ENCODE results near the gene MICAL2.

Gene MICAL2

GRCh38 chr11:12117611-12118010, 7.2 kb downstream of the MICAL2 start:
- DNase-seq (ENCODE audit: low read depth, low spot score): no peak

GRCh38 chr11:12118949-12119348, 8.6 kb downstream of the MICAL2 start:
- no peak for DNase-seq (ENCODE audit: low read depth, low spot score)

GRCh38 chr11:12119502-12119901, 9.1 kb downstream of the MICAL2 start:
- no peak for DNase-seq (ENCODE audit: low read depth, low spot score)

- DNase-seq (ENCODE audit: low read depth, low spot score): no peak
These were observed 9.9 kb downstream of the MICAL2 start for GRCh38 chr11:12120031-12121008.

GRCh38 chr11:12121011-12121410, 10.6 kb downstream of the MICAL2 start:
- no peak for DNase-seq (ENCODE audit: low read depth, low spot score)

- no peak for DNase-seq (ENCODE audit: low read depth, low spot score)
These were observed 11.1 kb downstream of the MICAL2 start for GRCh38 chr11:12121517-12121916.

DNA sequence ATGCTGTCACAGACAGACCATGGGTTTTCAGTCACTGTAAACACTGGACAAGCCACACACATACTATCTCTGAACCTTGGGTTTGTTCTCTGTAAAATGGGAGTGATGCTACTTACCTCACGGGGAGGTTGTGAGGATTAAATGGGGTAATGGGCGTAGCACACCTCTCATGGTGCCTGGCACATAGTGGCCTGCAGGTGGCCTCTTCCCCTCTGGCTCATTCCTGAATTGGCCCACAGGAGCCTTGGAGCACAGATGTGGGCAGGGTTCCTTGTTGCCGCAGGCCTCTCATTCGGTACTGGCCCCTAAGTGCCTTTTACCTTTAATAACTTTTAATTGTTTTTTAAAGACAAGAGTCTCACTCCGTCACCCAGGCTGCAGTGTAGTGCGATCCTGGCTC, 11.7 kb downstream of the MICAL2 start:
- no peak for DNase-seq (ENCODE audit: low read depth, low spot score)

- DNase-seq (ENCODE audit: low read depth, low spot score): no peak
These were observed 12.9 kb downstream of the MICAL2 start for GRCh38 chr11:12123273-12123672.

DNA sequence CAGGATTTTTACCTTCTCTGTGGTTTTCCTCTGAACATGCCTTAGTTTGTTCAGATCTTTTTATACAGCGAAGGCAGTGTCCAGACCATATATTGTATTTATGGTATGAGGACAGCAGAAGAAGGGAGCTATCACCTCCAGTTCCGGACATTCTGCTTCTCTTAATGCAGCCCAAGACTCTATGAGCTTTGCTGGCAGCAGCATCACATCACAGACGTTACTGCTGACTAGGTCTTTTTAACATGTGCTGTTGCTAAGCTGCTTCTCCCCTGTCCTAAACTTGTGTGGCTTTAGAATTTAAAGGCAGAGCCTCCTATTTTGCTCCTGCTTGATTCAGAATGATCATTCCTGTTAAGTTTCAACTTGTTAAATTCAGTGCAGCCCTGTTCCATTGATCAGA, 13.4 kb downstream of the MICAL2 start:
- no peak for DNase-seq (ENCODE audit: low read depth, low spot score)

- no peak for DNase-seq (ENCODE audit: low read depth, low spot score)
These were observed 13.9 kb downstream of the MICAL2 start for GRCh38 chr11:12124306-12124705.

DNA sequence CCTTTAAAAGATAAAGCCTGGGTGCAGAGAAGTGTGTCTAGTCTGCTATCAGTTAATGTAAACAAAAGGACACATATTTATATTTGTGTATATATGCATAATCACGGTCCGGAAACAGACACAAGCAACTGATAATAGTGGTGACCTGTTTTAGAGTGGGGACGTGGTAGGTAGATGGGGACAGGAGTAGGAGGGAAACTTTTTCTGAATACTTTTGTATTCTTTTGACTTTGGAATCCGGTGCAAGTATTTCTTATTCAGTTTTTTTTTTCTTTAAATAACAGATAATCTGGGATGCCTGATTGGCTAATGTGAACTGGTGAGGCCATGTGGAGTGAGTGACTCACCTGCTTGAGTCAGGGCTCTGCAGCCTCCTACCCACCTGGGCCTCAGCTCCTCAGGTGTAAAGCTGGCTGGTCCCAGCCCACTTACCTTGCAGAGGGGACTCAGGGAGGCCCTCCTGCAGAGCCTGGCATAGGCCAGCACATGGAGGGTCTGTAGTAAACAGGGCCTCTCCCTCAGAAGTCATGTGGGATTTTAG, 15.3 kb downstream of the MICAL2 start:
- no peak for DNase-seq (ENCODE audit: low read depth, low spot score)

GRCh38 chr11:12126344-12127019, 16.1 kb downstream of the MICAL2 start:
- peak; percentile 66 for DNase-seq (ENCODE audit: low read depth, low spot score)

GRCh38 chr11:12127206-12127898, 17.0 kb downstream of the MICAL2 start:
- no peak for DNase-seq (ENCODE audit: low read depth, low spot score)

DNA sequence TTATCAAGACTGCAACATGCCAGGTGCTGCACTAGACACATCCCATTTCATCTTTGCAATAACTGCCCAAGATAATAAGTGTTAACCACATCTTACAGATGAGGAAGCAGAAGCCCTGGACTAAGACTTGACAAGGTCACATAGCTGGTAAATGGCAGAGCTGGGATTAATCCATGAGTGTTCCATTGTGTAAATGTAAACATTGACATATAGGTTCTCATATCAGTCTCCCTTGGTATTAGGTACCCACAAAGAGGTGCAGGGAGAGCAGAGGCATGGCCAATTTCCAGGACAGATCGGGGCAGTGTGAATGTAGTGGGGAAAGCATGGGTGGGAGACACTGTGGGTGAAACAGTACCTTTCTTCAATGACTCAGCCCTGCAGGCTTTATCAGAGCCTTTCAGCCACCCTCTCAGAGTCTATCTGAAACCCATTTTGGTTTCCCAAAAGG, 17.9 kb downstream of the MICAL2 start:
- DNase-seq (ENCODE audit: low read depth, low spot score): no peak

DNA sequence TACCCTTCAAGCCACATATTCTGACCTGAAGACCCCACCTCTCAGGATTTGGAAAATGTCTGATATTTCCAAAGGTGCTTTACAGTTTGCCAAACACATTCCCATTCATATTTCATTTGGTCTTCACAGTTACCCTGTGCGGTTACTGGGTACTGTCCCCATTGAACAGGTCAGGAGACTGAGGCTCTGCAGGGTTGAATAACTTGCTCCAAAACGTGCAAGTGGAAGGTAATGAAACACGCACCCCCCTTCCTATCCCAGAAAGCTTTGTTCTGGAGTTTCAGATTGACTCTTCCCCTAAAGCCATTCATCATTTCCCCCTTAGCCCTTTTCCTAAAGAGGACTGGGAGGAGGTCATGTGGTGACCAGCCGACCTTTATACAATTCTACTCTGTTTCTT, 18.8 kb downstream of the MICAL2 start:
- no peak for DNase-seq (ENCODE audit: low read depth, low spot score)

- DNase-seq (ENCODE audit: low read depth, low spot score): no peak
These were observed 20.0 kb downstream of the MICAL2 start for GRCh38 chr11:12130180-12130980.

GRCh38 chr11:12131943-12132789, 21.8 kb downstream of the MICAL2 start:
- no peak for DNase-seq (ENCODE audit: low read depth, low spot score)

- DNase-seq (ENCODE audit: low read depth, low spot score): no peak
These were observed 22.4 kb downstream of the MICAL2 start for GRCh38 chr11:12132790-12133145.

DNA sequence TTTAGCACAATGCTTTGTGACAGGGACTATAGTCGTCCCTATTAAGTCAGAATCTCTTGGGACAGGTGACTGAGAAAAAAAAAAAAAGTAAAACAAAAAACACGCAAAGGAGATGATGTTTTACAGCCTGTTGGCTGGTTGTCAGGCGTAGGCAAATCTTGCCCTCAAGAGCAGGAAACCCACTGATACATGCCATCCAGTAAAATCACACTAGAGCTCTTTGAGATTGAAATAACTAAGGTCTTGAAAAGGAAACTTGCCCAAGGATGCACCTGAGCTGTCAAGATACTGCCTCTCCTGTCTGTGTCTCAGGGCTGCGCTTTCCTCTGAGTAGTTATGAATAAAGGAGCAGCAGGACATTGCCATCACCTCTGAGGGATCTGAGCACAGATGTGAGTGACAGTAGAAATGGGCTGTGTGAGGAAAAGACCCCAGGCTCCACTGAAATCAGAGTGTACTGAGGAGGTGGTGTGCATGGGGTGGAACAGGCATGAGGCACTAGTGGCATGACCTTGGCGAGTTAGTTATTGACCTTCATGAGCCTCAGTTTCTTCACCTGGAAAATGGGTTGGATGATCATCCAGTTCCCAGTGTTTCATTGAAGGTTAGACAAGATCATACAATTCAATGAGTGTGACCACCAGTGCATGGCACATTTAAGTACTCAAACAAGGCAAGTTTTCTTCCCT, 23.3 kb downstream of the MICAL2 start:
- no peak for DNase-seq (ENCODE audit: low read depth, low spot score)

GRCh38 chr11:12134236-12134585, 23.8 kb downstream of the MICAL2 start:
- no peak for DNase-seq (ENCODE audit: low read depth, low spot score)
